HCT116 (cell line): ENCODE measurements around the gene IRF8. TPM values are rescaled to one million over a fixed set of nuclear protein-coding genes. Genes with fewer than 3 reads are reported as not detected.

ENCODE experiments used
- ATAC-seq: fragments of 200-7000 bp; cut with Tn5 transposase; 2 replicates; pipeline ENCODE4 v1.9.1; 2020; ENCODE audit warnings: mild to moderate bottlenecking, moderate library complexity
- BruUV-seq: library from RNA; stranded (reverse); fragments of 400-500 nt; replicated peaks from 2 replicates; lab custom pipeline; 2021; lab: Mats Ljungman, UMichigan
- CTCF ChIA-PET: fragments of 300-600 bp; sonication (Branson Sonifier 250); formaldehyde crosslinking; loops from one replicate; lab custom pipeline; 2021; ENCODE audit warnings: antibody characterized with exemption; lab: Charles Lee
- POLR2A ChIA-PET: fragments of 300-600, 350-600 bp; sonication (Branson Sonifier 250); formaldehyde crosslinking; loops from one replicate; lab custom pipeline; 2021; ENCODE audit warnings: antibody characterized with exemption; lab: Charles Lee
- RAD21 ChIA-PET, 2 experiments: fragments of 300-600 bp; sonication (Branson Sonifier 250); formaldehyde crosslinking; loops; one replicate each; lab custom pipeline; 2023; ENCODE audit warnings: low total read pairs in 2 of 2; ENCODE audit not compliant: uncharacterized antibody in 2 of 2, unreplicated experiment in 2 of 2, low non-redundant PET in 1 of 2; lab: Charles Lee
- DNase-seq: peaks from one replicate; pipeline ENCODE4 v3.0.0-alpha.2; 2010; ENCODE audit warnings: low read depth, low spot score
- H2AFZ ChIP-seq: fragments of 200-600 bp; shearing (Covaris generic), sonication (generic); 2 replicates; pipeline ENCODE4 v1.6.1; 2017; ENCODE audit warnings: low read depth, mixed run types, mixed read lengths, antibody characterized with exemption, low read length; ENCODE audit not compliant: poor library complexity, severe bottlenecking
- H3K27ac ChIP-seq: 2 replicates; pipeline ENCODE4 v1.5.1; 2012; ENCODE audit warnings: low read depth, low read length
- H3K27me3 ChIP-seq: fragments of 200-600 bp; sonication (generic); 2 replicates; pipeline ENCODE4 v1.6.1; 2016; ENCODE audit warnings: mixed run types, low read length, mixed read lengths; ENCODE audit not compliant: insufficient read depth
- H3K36me3 ChIP-seq, 2 experiments: fragments of 200-500 bp in 1 of 2; fragments of 200-600 bp in 1 of 2; sonication (Bioruptor generic) in 1 of 2; sonication (generic) in 1 of 2; 2 replicates each; pipeline versions ENCODE4 v1.5.1 to v1.6.1; 2014 to 2016; ENCODE audit warnings: low read length in 2 of 2, inconsistent platforms in 1 of 2, mixed read lengths in 1 of 2, mixed run types in 1 of 2; ENCODE audit not compliant: insufficient read depth in 2 of 2, control insufficient read depth in 1 of 2
- H3K4me1 ChIP-seq, 2 experiments: fragments of 200-600 bp in 1 of 2; sonication (generic) in 1 of 2; 2 replicates each; pipeline versions ENCODE4 v1.5.1 to v1.6.1; 2012 to 2017; ENCODE audit warnings: low read length in 2 of 2, inconsistent platforms in 1 of 2, mild to moderate bottlenecking in 1 of 2, mixed read lengths in 1 of 2, mixed run types in 1 of 2, moderate library complexity in 1 of 2; ENCODE audit not compliant: insufficient read depth in 2 of 2, control insufficient read depth in 1 of 2
- H3K4me2 ChIP-seq: fragments of 200-600 bp; sonication (generic); 2 replicates; pipeline ENCODE4 v1.6.1; 2017; ENCODE audit warnings: mixed run types, low read length, mixed read lengths
- H3K4me3 ChIP-seq, 2 experiments: fragments of 200-600 bp in 1 of 2; sonication (generic) in 1 of 2; replicated peaks in 1 of 2; 2 replicates each; pipeline ENCODE4 v1.5.1; 2011 to 2016; ENCODE audit warnings: low read length in 2 of 2, control low read depth in 1 of 2, low read depth in 1 of 2, mild to moderate bottlenecking in 1 of 2, mixed read lengths in 1 of 2, mixed run types in 1 of 2
- H3K79me2 ChIP-seq: fragments of 200-600 bp; sonication (generic); 2 replicates; pipeline ENCODE4 v1.6.1; 2017; ENCODE audit warnings: mild to moderate bottlenecking, mixed run types, low read length, moderate library complexity, mixed read lengths; ENCODE audit not compliant: insufficient read depth
- H3K9ac ChIP-seq: fragments of 200-600 bp; sonication (generic); 2 replicates; pipeline ENCODE4 v1.6.1; 2016; ENCODE audit warnings: low read length, mixed read lengths
- H3K9me2 ChIP-seq: fragments of 200-600 bp; sonication (generic), shearing (Covaris generic); 2 replicates; pipeline ENCODE4 v1.6.1; 2017; ENCODE audit warnings: mixed run types, mild to moderate bottlenecking, moderate library complexity; ENCODE audit not compliant: insufficient read depth
- H3K9me3 ChIP-seq, 2 experiments: fragments of 200-500 bp in 1 of 2; fragments of 200-600 bp in 1 of 2; sonication (Bioruptor generic) in 1 of 2; sonication (generic) in 1 of 2; 2 replicates each; pipeline ENCODE4 v1.6.1; 2014 to 2017; ENCODE audit warnings: low read length in 2 of 2, mixed read lengths in 2 of 2, inconsistent platforms in 1 of 2, low read depth in 1 of 2, mild to moderate bottlenecking in 1 of 2, mixed run types in 1 of 2, moderate library complexity in 1 of 2; ENCODE audit not compliant: control insufficient read depth in 1 of 2, insufficient read depth in 1 of 2
- H4K20me1 ChIP-seq: fragments of 200-600 bp; sonication (generic), shearing (Covaris generic); 2 replicates; pipeline ENCODE4 v1.6.1; 2017; ENCODE audit warnings: mixed run types, mild to moderate bottlenecking, moderate library complexity; ENCODE audit not compliant: insufficient read depth
- ATF3 ChIP-seq: IDR thresholded peaks from 2 replicates; pipeline ENCODE4 v1.6.1; 2012
- CBX3 ChIP-seq: IDR thresholded peaks from 2 replicates; pipeline ENCODE4 v1.6.1; 2012; ENCODE audit warnings: low read depth
- CEBPB ChIP-seq: IDR thresholded peaks from 2 replicates; pipeline ENCODE4 v1.6.1; 2012; ENCODE audit warnings: low read depth
- EGR1 ChIP-seq: IDR thresholded peaks from 2 replicates; pipeline ENCODE4 v1.6.1; 2012; ENCODE audit warnings: low read depth
- ELF1 ChIP-seq: IDR thresholded peaks from 2 replicates; pipeline ENCODE4 v1.6.1; 2012; ENCODE audit warnings: low read depth, borderline replicate concordance
- FOSL1 ChIP-seq: IDR thresholded peaks from 2 replicates; pipeline ENCODE4 v1.6.1; 2012; ENCODE audit warnings: low read depth
- POLR2A ChIP-seq: IDR thresholded peaks from 2 replicates; pipeline ENCODE4 v1.7.0; 2011; ENCODE audit warnings: borderline replicate concordance; ENCODE audit not compliant: insufficient read depth, insufficient read length; ENCODE audit errors: extremely low read depth
- POLR2AphosphoS5 ChIP-seq: IDR thresholded peaks from 2 replicates; pipeline ENCODE4 v1.6.1; 2011; ENCODE audit warnings: mild to moderate bottlenecking, low read depth, low read length, moderate library complexity
- RAD21 ChIP-seq: IDR thresholded peaks from 2 replicates; pipeline ENCODE4 v1.6.1; 2012; ENCODE audit warnings: low read depth, mild to moderate bottlenecking
- SIN3A ChIP-seq: IDR thresholded peaks from 2 replicates; pipeline ENCODE4 v1.6.1; 2012; ENCODE audit warnings: low read depth
- SP1 ChIP-seq: IDR thresholded peaks from 2 replicates; pipeline ENCODE4 v1.6.1; 2012; ENCODE audit warnings: low read depth
- SRF ChIP-seq: IDR thresholded peaks from 2 replicates; pipeline ENCODE4 v1.6.1; 2012; ENCODE audit warnings: low read depth
- YY1 ChIP-seq: IDR thresholded peaks from 2 replicates; pipeline ENCODE4 v1.6.1; 2011; ENCODE audit warnings: low read length, low read depth, moderate library complexity, mild to moderate bottlenecking; ENCODE audit not compliant: insufficient replicate concordance; ENCODE audit errors: extremely low read depth
- ZNF274 ChIP-seq: fragments of 200-500 bp; sonication (Bioruptor generic); IDR thresholded peaks from 2 replicates; pipeline ENCODE4 v1.6.1; 2014; ENCODE audit warnings: mild to moderate bottlenecking, low read depth, low read length, inconsistent platforms
- intact Hi-C: fragments of 100-400 bp; cut with micrococcal nuclease; formaldehyde crosslinking; loops from 2 replicates; pipeline ENCODE4 v1.10.0; 2022
- total RNA-seq: library from RNA; stranded (reverse); gene quantifications from one replicate; pipeline ENCODE4 v1.2.1, GENCODE V29; 2021; ENCODE audit not compliant: unreplicated experiment
- TF ChIP-seq, protein P1 (sequence below): IDR thresholded peaks from 2 replicates; pipeline ENCODE4 v1.6.1; 2012
- TF ChIP-seq, protein P2 (sequence below): IDR thresholded peaks from 2 replicates; pipeline ENCODE4 v1.6.1; 2011; ENCODE audit warnings: mild to moderate bottlenecking, low read length, moderate library complexity; ENCODE audit not compliant: insufficient replicate concordance; ENCODE audit errors: extremely low read depth

The IRF8 gene
- total RNA-seq, 1 experiment from 2014 or later = 0.61 TPM

DNA sequence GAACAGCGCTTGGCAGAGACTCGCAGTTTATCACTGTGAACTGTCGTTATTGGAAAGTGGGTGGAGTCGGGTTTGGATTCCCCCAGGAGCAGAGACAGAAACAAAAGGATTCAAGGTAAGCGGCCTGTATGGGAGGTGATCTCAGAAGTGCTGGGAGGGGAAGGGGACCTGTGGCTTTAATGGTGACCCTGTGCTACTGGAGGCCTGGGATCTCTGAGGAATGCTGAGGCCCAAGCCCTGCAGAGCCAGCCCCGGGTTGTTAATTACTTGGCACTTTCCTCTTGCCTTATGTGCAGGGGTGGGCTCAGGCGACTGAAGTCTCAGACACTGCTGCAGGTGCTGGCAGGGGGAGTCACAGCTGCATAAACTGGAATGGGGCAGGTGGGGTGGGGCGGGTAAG, 27.4 kb downstream of the IRF8 start:
- intact Hi-C loops = no loop called here
- H3K27me3 ChIP-seq = peaks cover 39% of the 10 kb centered on the region
- no peak for ATAC-seq

GRCh38 chr16:85927371-85927770, 28.4 kb downstream of the IRF8 start:
- TF ChIP-seq FOSL1 (no peak), CBX3 (no peak), YY1 (no peak), ATF3 (no peak), POLR2AphosphoS5 (no peak), ELF1 (no peak), SP1 (no peak), POLR2A (no peak), SRF (no peak), ZNF274 (no peak), RAD21 (no peak), SIN3A (no peak), EGR1 (no peak)
- TF ChIP-seq, protein P1, sequence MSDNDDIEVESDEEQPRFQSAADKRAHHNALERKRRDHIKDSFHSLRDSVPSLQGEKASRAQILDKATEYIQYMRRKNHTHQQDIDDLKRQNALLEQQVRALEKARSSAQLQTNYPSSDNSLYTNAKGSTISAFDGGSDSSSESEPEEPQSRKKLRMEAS = no peak
- TF ChIP-seq, protein P2, sequence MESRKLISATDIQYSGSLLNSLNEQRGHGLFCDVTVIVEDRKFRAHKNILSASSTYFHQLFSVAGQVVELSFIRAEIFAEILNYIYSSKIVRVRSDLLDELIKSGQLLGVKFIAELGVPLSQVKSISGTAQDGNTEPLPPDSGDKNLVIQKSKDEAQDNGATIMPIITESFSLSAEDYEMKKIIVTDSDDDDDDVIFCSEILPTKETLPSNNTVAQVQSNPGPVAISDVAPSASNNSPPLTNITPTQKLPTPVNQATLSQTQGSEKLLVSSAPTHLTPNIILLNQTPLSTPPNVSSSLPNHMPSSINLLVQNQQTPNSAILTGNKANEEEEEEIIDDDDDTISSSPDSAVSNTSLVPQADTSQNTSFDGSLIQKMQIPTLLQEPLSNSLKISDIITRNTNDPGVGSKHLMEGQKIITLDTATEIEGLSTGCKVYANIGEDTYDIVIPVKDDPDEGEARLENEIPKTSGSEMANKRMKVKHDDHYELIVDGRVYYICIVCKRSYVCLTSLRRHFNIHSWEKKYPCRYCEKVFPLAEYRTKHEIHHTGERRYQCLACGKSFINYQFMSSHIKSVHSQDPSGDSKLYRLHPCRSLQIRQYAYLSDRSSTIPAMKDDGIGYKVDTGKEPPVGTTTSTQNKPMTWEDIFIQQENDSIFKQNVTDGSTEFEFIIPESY = no peak
- H2AFZ ChIP-seq = no peak overlapping the region
- H3K9me2 ChIP-seq = no peaks in the 10 kb centered on the region
- intact Hi-C loops = no loop called here
- H3K4me1 ChIP-seq = peaks cover 3 to 10% of the 10 kb centered on the region in 2 experiments; a peak in 2 of 4 replicates
- no peak overlapping the region for H3K4me3 ChIP-seq
- H3K27ac ChIP-seq = no peak overlapping the region
- ChIA-PET POLR2A (no interaction called here), RAD21 (no interaction called here), CTCF (no interaction called here)
- H3K79me2 ChIP-seq = no peaks in the 10 kb centered on the region
- H3K9me3 ChIP-seq = no peaks in the 10 kb centered on the region
- H3K4me2 ChIP-seq = no peak overlapping the region
- DNase-seq (no peak), ATAC-seq (no peak)
- H3K9ac ChIP-seq = no peak overlapping the region
- H4K20me1 ChIP-seq = no peaks in the 10 kb centered on the region
- H3K36me3 ChIP-seq = no peaks in the 10 kb centered on the region
- BruUV-seq = no TSS peak
- H3K27me3 ChIP-seq = peaks cover 33% of the 10 kb centered on the region; the same call in 1 of the 2 replicates

More for the DNA sequence above, 27.4 kb downstream of the IRF8 start:
- CTCF ChIA-PET = no interaction called here
- no peak overlapping the region for H3K9ac ChIP-seq
- TF ChIP-seq ATF3 (no peak), RAD21 (no peak), POLR2AphosphoS5 (no peak), CEBPB (no peak), CBX3 (no peak)
- TF ChIP-seq, all 23 proteins: peak for 0
- H4K20me1 ChIP-seq = no peaks in the 10 kb centered on the region
- H3K9me2 ChIP-seq = no peaks in the 10 kb centered on the region
- no peaks in the 10 kb centered on the region for H3K9me3 ChIP-seq
- no peak overlapping the region for H2AFZ ChIP-seq
- no peaks in the 10 kb centered on the region for H3K36me3 ChIP-seq
- no peak overlapping the region for H3K4me2 ChIP-seq
- H3K4me3 ChIP-seq = no peak overlapping the region
- no peaks in the 10 kb centered on the region for H3K79me2 ChIP-seq
- H3K27ac ChIP-seq = no peak overlapping the region
- BruUV-seq = no TSS peak
- POLR2A ChIA-PET = no interaction called here
- DNase-seq = no peak
- RAD21 ChIA-PET = no interaction called here
- peaks cover 3 to 10% of the 10 kb centered on the region in 2 experiments; a peak in 2 of 4 replicates for H3K4me1 ChIP-seq
